ENCODE results near the gene C17orf75.

DNA sequence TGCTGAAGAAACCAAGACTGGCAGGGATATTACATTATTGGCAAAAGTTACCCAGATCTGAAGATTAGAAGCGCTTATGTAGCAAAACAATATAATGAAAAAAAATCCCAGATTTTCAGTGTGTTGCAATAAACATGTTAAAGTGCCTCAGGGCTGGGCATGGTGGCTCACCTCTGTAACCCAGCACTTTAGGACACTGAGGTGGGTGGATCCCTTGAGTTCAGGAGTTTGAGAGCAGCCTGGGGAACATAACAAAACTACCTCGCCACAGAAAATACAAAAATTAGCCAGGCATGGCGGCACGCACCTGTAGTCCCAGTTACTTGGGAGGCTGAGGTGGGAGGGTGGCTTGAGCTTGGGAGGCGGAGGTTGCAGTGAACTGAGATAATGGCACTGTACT is 14.8 kb upstream of the C17orf75 start:
- TF ChIP-seq ZNF776 (tag by site-specific recombination; IDR thresholded peaks at IDR 0.05; ENCODE audit: borderline replicate concordance) (no peak), ZNF768 (tag by site-specific recombination; IDR thresholded peaks at IDR 0.05) (no peak), ZNF274 (IDR thresholded peaks at IDR 0.05; ENCODE audit: low read length) (no peak), ZNF274 (tag by site-specific recombination; IDR thresholded peaks at IDR 0.05; ENCODE audit: borderline replicate concordance) (no peak), CTCF (tag by site-specific recombination; IDR thresholded peaks at IDR 0.05) (no peak), ZNF501 (tag by site-specific recombination; IDR thresholded peaks at IDR 0.05) (no peak), KLF8 (tag by site-specific recombination; IDR thresholded peaks at IDR 0.05) (no peak), ZFP41 (tag by site-specific recombination; IDR thresholded peaks at IDR 0.05; ENCODE audit: borderline replicate concordance) (no peak)

All from HEK293 (cell line).